Caco-2 (cell line): ENCODE results near the gene HOXB2. TPM values are rescaled to one million over a fixed set of nuclear protein-coding genes. Genes with fewer than 3 reads are reported as not detected.

Experiments
- BruUV-seq: library from RNA; stranded (reverse); fragments of 400-500 nt; replicated peaks from 2 replicates; lab custom pipeline; 2021; lab: Mats Ljungman, UMichigan
- CTCF ChIA-PET: fragments of 300-600 bp; sonication (Branson Sonifier 250); formaldehyde crosslinking; loops from one replicate; lab custom pipeline; 2022; ENCODE audit warnings: antibody characterized with exemption; lab: Charles Lee
- POLR2A ChIA-PET: fragments of 300-600 bp; sonication (Branson Sonifier 250); formaldehyde crosslinking; loops from one replicate; lab custom pipeline; 2022; ENCODE audit warnings: antibody characterized with exemption; lab: Charles Lee
- DNase-seq, 2 experiments: peaks; one replicate each; pipeline versions ENCODE4 v3.0.0 to v3.0.0-alpha.2; 2020 to 2022
- H3K27me3 ChIP-seq: replicated peaks from 2 replicates; pipeline ENCODE4 v1.6.0; 2011; ENCODE audit warnings: low read length; ENCODE audit not compliant: control insufficient read depth, insufficient read depth
- H3K36me3 ChIP-seq: 2 replicates; pipeline ENCODE4 v1.5.1; 2011; ENCODE audit warnings: low read length; ENCODE audit not compliant: control insufficient read depth, insufficient read depth
- H3K4me1 ChIP-seq: fragments of 250-450 bp; sonication (Bioruptor Pico); 2 replicates; pipeline ENCODE4 v1.5.1; 2020; ENCODE audit warnings: mild to moderate bottlenecking
- H3K4me3 ChIP-seq: 2 replicates; pipeline ENCODE4 v1.5.1; 2011; ENCODE audit warnings: low read depth, mild to moderate bottlenecking, control low read depth, low read length
- H3K9me3 ChIP-seq: fragments of 250-450 bp; sonication (Bioruptor Pico); 2 replicates; pipeline ENCODE4 v1.5.1; 2020; ENCODE audit warnings: mild to moderate bottlenecking, moderate library complexity
- H3K27ac Mint-ChIP-seq: one replicate; pipeline ENCODE4 v1.8.0; 2022; ENCODE audit warnings: mixed read lengths; ENCODE audit not compliant: unreplicated experiment
- H3K27me3 Mint-ChIP-seq: one replicate; pipeline ENCODE4 v1.8.0; 2022; ENCODE audit warnings: mixed read lengths; ENCODE audit not compliant: insufficient read depth, unreplicated experiment
- H3K36me3 Mint-ChIP-seq: one replicate; pipeline ENCODE4 v1.8.0; 2022; ENCODE audit warnings: mild to moderate bottlenecking, mixed read lengths; ENCODE audit not compliant: insufficient read depth, unreplicated experiment
- H3K4me1 Mint-ChIP-seq: one replicate; pipeline ENCODE4 v1.8.0; 2022; ENCODE audit warnings: low read depth, mixed read lengths; ENCODE audit not compliant: unreplicated experiment
- H3K4me3 Mint-ChIP-seq: one replicate; pipeline ENCODE4 v1.8.0; 2022; ENCODE audit warnings: mild to moderate bottlenecking, moderate library complexity, mixed read lengths; ENCODE audit not compliant: unreplicated experiment
- H3K9me3 Mint-ChIP-seq: one replicate; pipeline ENCODE4 v1.8.0; 2022; ENCODE audit warnings: mixed read lengths; ENCODE audit not compliant: unreplicated experiment
- intact Hi-C: fragments of 100-400 bp; cut with micrococcal nuclease; formaldehyde crosslinking; loops from one replicate; pipeline ENCODE4 v1.10.0; 2022; ENCODE audit not compliant: unreplicated experiment
- total RNA-seq: library from RNA; stranded (reverse); gene quantifications from 2 replicates; pipeline ENCODE4 v1.2.3, GENCODE V29; 2022
- TF ChIP-seq, protein P1 (sequence below), 2 experiments: fragments of 200-600 bp in 1 of 2; IDR thresholded peaks; 1 replicate in 1 of 2; 2 replicates in 1 of 2; pipeline versions ENCODE4 v1.5.1 to v1.8.0; 2011 to 2022; ENCODE audit warnings: antibody characterized with exemption in 1 of 2, control low read depth in 1 of 2, inconsistent platforms in 1 of 2, low read depth in 1 of 2, low read length in 1 of 2, mild to moderate bottlenecking in 1 of 2, moderate library complexity in 1 of 2; ENCODE audit not compliant: insufficient read depth in 1 of 2, severe bottlenecking in 1 of 2, unreplicated experiment in 1 of 2

The HOXB2 gene
- total RNA-seq, 1 experiment from 2014 or later: 1.1 TPM

DNA sequence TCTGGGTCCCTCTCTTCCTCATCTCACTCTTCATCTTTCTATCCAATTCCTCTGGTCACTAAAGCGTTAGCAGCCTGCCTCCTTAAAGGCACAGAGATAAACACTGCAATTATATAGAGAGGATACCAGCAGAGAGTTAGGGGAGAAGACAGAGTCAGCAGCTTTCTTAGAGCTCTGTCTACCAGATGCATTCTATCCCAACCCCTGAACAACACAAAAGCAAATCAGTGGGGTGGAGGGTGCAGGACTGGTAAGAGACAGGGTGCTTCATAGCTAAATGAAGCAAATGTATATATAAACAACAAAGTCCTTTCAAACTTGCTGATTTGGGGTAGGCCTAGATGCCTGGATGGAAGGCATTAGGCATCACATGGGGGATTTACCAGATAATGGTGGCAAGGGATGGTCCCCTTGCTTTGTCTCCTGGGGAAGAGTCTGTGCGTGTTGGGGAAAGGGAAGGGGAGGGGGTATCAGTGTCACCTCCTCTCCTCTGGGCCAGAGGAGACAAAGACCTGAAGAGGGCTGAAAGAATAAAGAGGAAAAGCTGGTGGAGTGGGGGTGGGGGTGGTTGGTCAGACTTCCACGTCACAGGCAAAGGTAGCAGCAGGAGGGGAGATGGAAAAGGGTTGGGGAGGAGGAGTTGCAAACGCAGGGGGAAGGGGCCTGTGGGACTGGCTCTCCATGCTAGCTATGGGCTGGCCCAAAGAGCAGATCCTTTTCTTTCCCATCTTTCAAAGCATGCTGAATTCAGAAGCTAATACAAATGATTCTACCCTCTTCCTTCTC lies 21.2 kb upstream of the HOXB2 start:
- no peak overlapping the region for H3K4me3 Mint-ChIP-seq
- no peak for DNase-seq
- intact Hi-C loops: no loop called here
- no peaks in the 10 kb centered on the region for H3K27me3 ChIP-seq
- no peak overlapping the region for H3K27ac Mint-ChIP-seq
- CTCF ChIA-PET: interaction anchor here (0.6 kb wide), 1 partner anchor 153 kb away, joined by 3 read pairs; no protein-coding TSS in a partner anchor
- H3K4me1 Mint-ChIP-seq: no peaks in the 10 kb centered on the region
- no peak overlapping the region for H3K4me3 ChIP-seq
- BruUV-seq: no TSS peak
- H3K4me1 ChIP-seq: peaks cover 17% of the 10 kb centered on the region
- H3K36me3 ChIP-seq: no peaks in the 10 kb centered on the region
- POLR2A ChIA-PET: no interaction called here
- no peaks in the 10 kb centered on the region for H3K36me3 Mint-ChIP-seq
- H3K9me3 ChIP-seq: no peaks in the 10 kb centered on the region
- H3K27me3 Mint-ChIP-seq: no peaks in the 10 kb centered on the region
- no peaks in the 10 kb centered on the region for H3K9me3 Mint-ChIP-seq
- TF ChIP-seq, protein P1, sequence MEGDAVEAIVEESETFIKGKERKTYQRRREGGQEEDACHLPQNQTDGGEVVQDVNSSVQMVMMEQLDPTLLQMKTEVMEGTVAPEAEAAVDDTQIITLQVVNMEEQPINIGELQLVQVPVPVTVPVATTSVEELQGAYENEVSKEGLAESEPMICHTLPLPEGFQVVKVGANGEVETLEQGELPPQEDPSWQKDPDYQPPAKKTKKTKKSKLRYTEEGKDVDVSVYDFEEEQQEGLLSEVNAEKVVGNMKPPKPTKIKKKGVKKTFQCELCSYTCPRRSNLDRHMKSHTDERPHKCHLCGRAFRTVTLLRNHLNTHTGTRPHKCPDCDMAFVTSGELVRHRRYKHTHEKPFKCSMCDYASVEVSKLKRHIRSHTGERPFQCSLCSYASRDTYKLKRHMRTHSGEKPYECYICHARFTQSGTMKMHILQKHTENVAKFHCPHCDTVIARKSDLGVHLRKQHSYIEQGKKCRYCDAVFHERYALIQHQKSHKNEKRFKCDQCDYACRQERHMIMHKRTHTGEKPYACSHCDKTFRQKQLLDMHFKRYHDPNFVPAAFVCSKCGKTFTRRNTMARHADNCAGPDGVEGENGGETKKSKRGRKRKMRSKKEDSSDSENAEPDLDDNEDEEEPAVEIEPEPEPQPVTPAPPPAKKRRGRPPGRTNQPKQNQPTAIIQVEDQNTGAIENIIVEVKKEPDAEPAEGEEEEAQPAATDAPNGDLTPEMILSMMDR (IDR thresholded peaks at IDR 0.05; ENCODE audit: insufficient read depth in 1 of 2, low read depth in 1 of 2, low read length in 1 of 2, severe bottlenecking in 1 of 2, unreplicated experiment in 1 of 2): no peak

DNA sequence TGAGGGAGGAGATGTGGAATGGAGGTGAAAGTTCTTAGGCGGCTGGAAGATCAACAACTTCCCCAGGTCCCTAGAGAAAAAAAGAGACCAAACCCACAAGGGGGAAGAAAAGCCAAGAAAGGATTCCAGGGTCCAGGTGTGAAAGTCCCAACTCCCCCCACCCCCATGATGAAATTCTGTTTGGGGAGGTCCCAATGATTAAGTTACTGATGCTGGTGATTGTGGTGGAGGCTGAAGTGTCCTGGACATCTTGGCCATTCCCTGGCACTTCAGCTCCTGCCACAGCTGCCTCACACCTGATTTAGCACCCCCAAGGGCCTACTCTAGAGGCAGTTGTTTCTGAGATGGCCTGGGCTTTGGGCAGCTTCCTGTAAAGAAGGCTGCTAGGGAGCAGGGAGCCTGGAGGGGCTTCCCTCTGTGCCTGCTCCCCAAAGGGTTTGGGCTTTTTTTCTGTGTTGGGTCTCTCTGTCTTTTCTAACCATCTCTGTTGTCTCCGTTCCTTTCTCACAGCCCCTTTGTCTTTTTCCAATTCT lies 20.2 kb upstream of the HOXB2 start:
- TF ChIP-seq, protein P1 (IDR thresholded peaks at IDR 0.05; ENCODE audit: insufficient read depth in 1 of 2, low read depth in 1 of 2, low read length in 1 of 2, severe bottlenecking in 1 of 2, unreplicated experiment in 1 of 2): no peak
- no TSS peak for BruUV-seq
- Mint-ChIP-seq H3K4me3 (no peak overlapping the region), H3K36me3 (no peaks in the 10 kb centered on the region), H3K27ac (no peak overlapping the region), H3K27me3 (no peaks in the 10 kb centered on the region), H3K4me1 (no peaks in the 10 kb centered on the region), H3K9me3 (no peaks in the 10 kb centered on the region)
- Histone ChIP-seq H3K36me3 (no peaks in the 10 kb centered on the region), H3K27me3 (no peaks in the 10 kb centered on the region), H3K4me3 (no peak overlapping the region), H3K4me1 (peaks cover 12% of the 10 kb centered on the region; the same call in 1 of the 2 replicates), H3K9me3 (no peaks in the 10 kb centered on the region)
- ChIA-PET CTCF (interaction anchor here (1.0 kb wide), 2 partner anchors 9 to 61 kb away, joined by 3 to 5 read pairs; no protein-coding TSS in a partner anchor), POLR2A (no interaction called here)
- no peak for DNase-seq
- intact Hi-C loops: no loop called here

- no peaks in the 10 kb centered on the region for H3K27me3 Mint-ChIP-seq
- ChIA-PET CTCF (interaction anchor here (1.0 kb wide), 2 partner anchors 9 to 61 kb away, joined by 3 to 5 read pairs; no protein-coding TSS in a partner anchor), POLR2A (no interaction called here)
- H3K9me3 Mint-ChIP-seq: no peaks in the 10 kb centered on the region
- H3K27ac Mint-ChIP-seq: no peak overlapping the region
- H3K4me1 ChIP-seq: peaks cover 8% of the 10 kb centered on the region; the same call in 1 of the 2 replicates
- no peaks in the 10 kb centered on the region for H3K36me3 ChIP-seq
- BruUV-seq: no TSS peak
- TF ChIP-seq, protein P1 (IDR thresholded peaks at IDR 0.05; ENCODE audit: insufficient read depth in 1 of 2, low read depth in 1 of 2, low read length in 1 of 2, severe bottlenecking in 1 of 2, unreplicated experiment in 1 of 2): no peak
- H3K36me3 Mint-ChIP-seq: no peaks in the 10 kb centered on the region
- intact Hi-C loops: no loop called here
- no peak for DNase-seq
- no peaks in the 10 kb centered on the region for H3K9me3 ChIP-seq
- H3K4me1 Mint-ChIP-seq: no peaks in the 10 kb centered on the region
- no peak overlapping the region for H3K4me3 Mint-ChIP-seq
- no peak overlapping the region for H3K4me3 ChIP-seq
- H3K27me3 ChIP-seq: no peaks in the 10 kb centered on the region
Observed at GRCh38 chr17:48564188-48565021, 19.5 kb upstream of the HOXB2 start.
